ENCODE results near the gene PLA2G4B. TPM values are rescaled to one million over a fixed set of nuclear protein-coding genes. Genes with fewer than 3 reads are reported as not detected.

The PLA2G4B gene
- total RNA-seq, 2 donors from 2014 or later, result 4.4 to 9.1 TPM

- H3K9me3 Mint-ChIP-seq, result no peaks in the 10 kb centered on the region
- no peak overlapping the region for H3K27ac Mint-ChIP-seq
- H3K36me3 Mint-ChIP-seq (ENCODE audit: insufficient read depth in 2 of 2), result peaks cover 0 to 2% of the 10 kb centered on the region in 2 donors
- no peak for ATAC-seq (replicated peaks in 1 of 2)
- H3K4me3 Mint-ChIP-seq, result no peak overlapping the region
- DNase-seq, result no peak
- H3K4me1 Mint-ChIP-seq (ENCODE audit: low read depth), result peaks cover 11% of the 10 kb centered on the region
- no peaks in the 10 kb centered on the region for H3K27me3 Mint-ChIP-seq (ENCODE audit: low read depth)
Observed at GRCh38 chr15:41851755-41852370, 13.2 kb downstream of the PLA2G4B start.

GRCh38 chr15:41852736-41853590, 14.3 kb downstream of the PLA2G4B start:
- DNase-seq, result no peak
- no peak overlapping the region for H3K4me3 Mint-ChIP-seq
- H3K36me3 Mint-ChIP-seq (ENCODE audit: insufficient read depth in 2 of 2), result peaks cover 0 to 2% of the 10 kb centered on the region in 2 donors
- H3K27ac Mint-ChIP-seq, result no peak overlapping the region
- peaks cover 11% of the 10 kb centered on the region for H3K4me1 Mint-ChIP-seq (ENCODE audit: low read depth)
- H3K9me3 Mint-ChIP-seq, result no peaks in the 10 kb centered on the region
- H3K27me3 Mint-ChIP-seq (ENCODE audit: low read depth), result no peaks in the 10 kb centered on the region
- ATAC-seq (replicated peaks in 1 of 2), result no peak

- no peak for ATAC-seq (replicated peaks in 1 of 2)
- Mint-ChIP-seq H3K36me3 (ENCODE audit: insufficient read depth in 2 of 2) (no peaks in the 10 kb centered on the region), H3K4me1 (ENCODE audit: low read depth) (peaks cover 3% of the 10 kb centered on the region), H3K4me3 (no peak overlapping the region), H3K9me3 (no peaks in the 10 kb centered on the region), H3K27me3 (ENCODE audit: low read depth) (no peaks in the 10 kb centered on the region), H3K27ac (no peak overlapping the region)
- no peak for DNase-seq
Observed at GRCh38 chr15:41853831-41854230, 15.2 kb downstream of the PLA2G4B start.

DNA sequence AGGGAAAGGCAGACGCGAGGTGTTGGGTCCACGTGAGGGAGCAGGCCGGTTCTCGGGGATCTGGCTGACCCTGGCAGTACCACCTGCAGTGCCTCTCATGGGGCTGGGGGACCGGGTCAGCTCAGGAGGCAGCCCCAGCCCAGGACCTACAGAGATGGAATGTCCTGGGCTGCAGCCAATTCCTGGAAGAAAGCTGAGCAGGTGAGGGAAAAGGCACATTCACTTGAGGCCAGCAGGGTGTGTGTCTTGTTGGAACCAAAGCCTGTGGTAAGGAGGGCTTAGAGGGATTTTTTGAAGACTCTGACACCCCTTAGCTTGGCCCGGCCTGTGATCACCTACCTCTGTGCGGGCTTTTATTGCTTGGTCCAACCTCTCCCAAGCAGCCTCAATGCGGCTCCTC, 15.8 kb downstream of the PLA2G4B start:
- no peak for DNase-seq
- Mint-ChIP-seq H3K4me1 (ENCODE audit: low read depth) (no peaks in the 10 kb centered on the region), H3K9me3 (no peaks in the 10 kb centered on the region), H3K27me3 (ENCODE audit: low read depth) (no peaks in the 10 kb centered on the region), H3K36me3 (ENCODE audit: insufficient read depth in 2 of 2) (no peaks in the 10 kb centered on the region), H3K27ac (no peak overlapping the region), H3K4me3 (no peak overlapping the region)
- ATAC-seq (replicated peaks in 1 of 2), result no peak

- no peaks in the 10 kb centered on the region for H3K27me3 Mint-ChIP-seq (ENCODE audit: low read depth)
- no peaks in the 10 kb centered on the region for H3K36me3 Mint-ChIP-seq (ENCODE audit: insufficient read depth in 2 of 2)
- no peaks in the 10 kb centered on the region for H3K9me3 Mint-ChIP-seq
- H3K27ac Mint-ChIP-seq, result no peak overlapping the region
- ATAC-seq (replicated peaks in 1 of 2) (no peak), DNase-seq (no peak)
- H3K4me3 Mint-ChIP-seq, result no peak overlapping the region
- no peaks in the 10 kb centered on the region for H3K4me1 Mint-ChIP-seq (ENCODE audit: low read depth)
Observed at GRCh38 chr15:41855261-41855961, 16.8 kb downstream of the PLA2G4B start.

DNA sequence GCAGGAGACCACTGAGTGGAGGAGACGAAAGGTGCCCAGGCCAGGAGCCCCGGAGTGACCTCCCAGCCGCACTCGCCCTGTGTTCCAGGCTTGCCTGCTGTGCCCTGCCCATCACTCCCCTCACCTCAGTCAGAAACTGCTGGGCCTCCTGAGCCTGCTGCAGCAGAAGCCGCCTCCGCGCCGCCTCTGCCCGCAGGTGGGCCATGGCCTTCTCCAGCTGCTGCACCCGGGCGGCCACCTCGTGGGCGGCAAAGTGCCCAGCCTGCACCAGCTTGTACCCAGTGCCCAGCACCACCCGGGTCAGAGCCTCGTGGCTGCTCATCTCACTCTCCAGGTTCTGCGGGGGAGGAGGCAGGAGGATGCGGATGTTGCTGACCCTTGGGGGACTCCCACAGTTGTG, 17.6 kb downstream of the PLA2G4B start:
- H3K9me3 Mint-ChIP-seq, result no peaks in the 10 kb centered on the region
- no peak overlapping the region for H3K27ac Mint-ChIP-seq
- no peaks in the 10 kb centered on the region for H3K27me3 Mint-ChIP-seq (ENCODE audit: low read depth)
- H3K4me3 Mint-ChIP-seq, result no peak overlapping the region
- ATAC-seq (replicated peaks in 1 of 2) (no peak), DNase-seq (no peak)
- no peaks in the 10 kb centered on the region for H3K36me3 Mint-ChIP-seq (ENCODE audit: insufficient read depth in 2 of 2)
- no peaks in the 10 kb centered on the region for H3K4me1 Mint-ChIP-seq (ENCODE audit: low read depth)

DNA sequence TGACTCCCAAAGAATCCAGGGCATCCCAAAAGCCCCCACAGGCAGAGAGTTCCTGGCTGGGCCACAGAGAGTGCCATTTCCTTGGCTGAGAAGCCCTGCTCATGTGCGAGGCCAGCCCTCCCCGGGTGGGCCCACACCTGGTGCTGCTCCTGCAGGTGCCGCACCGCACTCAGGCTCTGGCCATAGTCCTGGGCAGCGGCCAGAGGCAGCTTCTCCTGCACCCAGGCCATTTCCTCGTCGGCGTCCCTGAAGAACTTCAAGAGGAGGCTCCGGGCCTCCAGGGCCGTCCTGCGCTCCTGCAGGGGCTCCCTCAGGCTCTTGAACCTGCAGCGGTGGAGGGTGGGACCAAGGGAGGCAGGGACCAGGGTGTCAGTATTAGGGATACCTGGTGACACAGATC, 18.1 kb downstream of the PLA2G4B start:
- Mint-ChIP-seq H3K27ac (no peak overlapping the region), H3K4me1 (ENCODE audit: low read depth) (no peaks in the 10 kb centered on the region), H3K4me3 (no peak overlapping the region), H3K36me3 (ENCODE audit: insufficient read depth in 2 of 2) (no peaks in the 10 kb centered on the region), H3K9me3 (no peaks in the 10 kb centered on the region), H3K27me3 (ENCODE audit: low read depth) (no peaks in the 10 kb centered on the region)
- ATAC-seq (replicated peaks in 1 of 2) (no peak), DNase-seq (no peak)

- Mint-ChIP-seq H3K4me3 (no peak overlapping the region), H3K27ac (no peak overlapping the region), H3K27me3 (ENCODE audit: low read depth) (no peaks in the 10 kb centered on the region), H3K4me1 (ENCODE audit: low read depth) (no peaks in the 10 kb centered on the region), H3K36me3 (ENCODE audit: insufficient read depth in 2 of 2) (no peaks in the 10 kb centered on the region), H3K9me3 (no peaks in the 10 kb centered on the region)
- DNase-seq (no peak), ATAC-seq (replicated peaks in 1 of 2) (no peak)
Observed at GRCh38 chr15:41857316-41857715, 18.7 kb downstream of the PLA2G4B start.

DNA sequence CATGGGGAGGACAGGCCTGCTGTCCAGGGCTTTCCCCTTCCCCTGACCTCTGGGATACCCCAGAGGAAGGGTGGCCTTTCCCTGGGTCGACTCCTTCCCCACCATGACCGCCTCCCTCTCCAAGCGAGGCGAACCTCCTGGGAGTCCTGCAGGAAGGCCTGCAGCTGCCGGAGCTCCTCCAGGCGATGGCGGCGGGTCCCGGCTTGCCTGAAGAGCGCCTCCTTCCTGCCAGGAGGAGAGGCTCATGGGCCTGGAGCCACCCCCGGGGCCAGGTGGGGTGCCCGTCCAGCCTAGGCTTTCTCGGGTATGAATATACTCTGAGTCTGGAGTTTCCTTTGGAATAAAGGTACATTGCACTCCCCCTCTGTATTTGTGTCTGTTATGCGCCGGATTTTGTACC, 20.1 kb downstream of the PLA2G4B start:
- no peak for ATAC-seq (replicated peaks in 1 of 2)
- no peak overlapping the region for H3K27ac Mint-ChIP-seq
- no peak overlapping the region for H3K4me3 Mint-ChIP-seq
- DNase-seq, result no peak
- no peaks in the 10 kb centered on the region for H3K27me3 Mint-ChIP-seq (ENCODE audit: low read depth)
- H3K36me3 Mint-ChIP-seq (ENCODE audit: insufficient read depth in 2 of 2), result no peaks in the 10 kb centered on the region
- H3K4me1 Mint-ChIP-seq (ENCODE audit: low read depth), result no peaks in the 10 kb centered on the region
- no peaks in the 10 kb centered on the region for H3K9me3 Mint-ChIP-seq

- Mint-ChIP-seq H3K27me3 (ENCODE audit: low read depth) (no peaks in the 10 kb centered on the region), H3K36me3 (ENCODE audit: insufficient read depth in 2 of 2) (no peaks in the 10 kb centered on the region), H3K9me3 (no peaks in the 10 kb centered on the region), H3K27ac (no peak overlapping the region), H3K4me3 (no peak overlapping the region), H3K4me1 (ENCODE audit: low read depth) (no peaks in the 10 kb centered on the region)
- ATAC-seq (replicated peaks in 1 of 2), result no peak
- no peak for DNase-seq
Observed at GRCh38 chr15:41860049-41860828, 21.6 kb downstream of the PLA2G4B start.

DNA sequence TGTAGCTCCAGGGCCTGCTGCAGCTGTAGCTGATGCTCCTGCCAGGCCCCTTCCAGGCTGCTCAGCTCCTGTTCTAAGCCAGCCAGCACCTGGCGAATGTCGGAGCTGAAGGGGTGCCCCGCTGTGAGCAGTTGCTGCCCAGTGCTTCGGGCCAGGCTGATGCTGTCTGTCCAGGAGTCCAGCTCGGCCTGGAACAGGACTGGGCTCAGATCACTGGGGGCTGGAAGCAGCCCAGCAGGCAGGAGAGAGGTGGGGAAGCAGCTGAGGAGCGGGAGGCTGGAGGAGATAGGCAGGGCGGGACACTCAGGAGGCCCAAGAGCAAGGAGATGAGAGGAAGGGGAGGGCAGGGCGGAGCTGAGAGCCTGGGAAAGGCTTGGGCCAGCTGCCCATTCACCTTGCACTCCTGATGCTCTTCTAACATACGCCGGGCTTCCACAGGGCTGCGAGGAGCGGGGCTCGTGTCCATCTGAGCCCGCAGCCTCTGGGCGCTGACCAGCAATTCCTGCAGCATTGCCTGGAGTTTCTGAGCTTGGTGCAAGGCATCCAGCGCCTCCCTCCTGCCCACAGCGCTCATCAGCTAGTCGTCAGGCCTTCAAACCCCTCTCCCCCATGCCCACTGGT, 23.2 kb downstream of the PLA2G4B start:
- Mint-ChIP-seq H3K27me3 (ENCODE audit: low read depth) (no peaks in the 10 kb centered on the region), H3K27ac (no peak overlapping the region), H3K4me3 (no peak overlapping the region), H3K36me3 (ENCODE audit: insufficient read depth in 2 of 2) (no peaks in the 10 kb centered on the region), H3K4me1 (ENCODE audit: low read depth) (no peaks in the 10 kb centered on the region), H3K9me3 (no peaks in the 10 kb centered on the region)
- no peak for DNase-seq
- no peak for ATAC-seq (replicated peaks in 1 of 2)

DNA sequence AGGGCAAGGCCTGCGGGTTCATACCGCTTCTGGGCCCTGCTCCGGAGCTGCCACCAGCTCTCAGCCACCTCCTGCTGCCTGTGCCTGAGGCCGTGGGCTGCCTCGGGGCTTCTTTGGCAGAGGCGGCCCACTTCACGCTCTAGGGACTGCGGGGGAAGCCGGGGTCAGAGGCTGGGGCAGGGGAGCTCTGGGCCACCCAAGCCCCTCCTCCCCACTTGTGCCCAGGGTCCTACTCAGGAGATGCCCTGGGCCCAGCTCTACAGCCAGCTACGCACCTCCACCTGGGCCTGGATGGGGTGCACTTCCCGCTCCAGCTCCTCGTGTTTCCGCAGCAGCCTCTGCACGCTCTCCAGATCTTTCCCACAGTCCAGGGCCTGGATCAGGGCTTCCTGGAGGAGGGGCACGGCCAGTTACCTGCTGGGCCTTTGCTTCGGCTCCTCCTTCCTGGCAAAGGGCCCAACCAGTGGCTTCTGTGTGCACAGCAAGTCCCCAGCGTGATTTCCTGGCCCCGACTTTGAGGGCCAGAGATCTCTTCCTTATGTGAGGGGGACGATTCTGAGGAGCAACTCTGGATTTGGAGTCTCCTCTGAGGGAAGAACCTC, 24.0 kb downstream of the PLA2G4B start:
- DNase-seq (no peak), ATAC-seq (replicated peaks in 1 of 2) (no peak)
- H3K4me1 Mint-ChIP-seq (ENCODE audit: low read depth), result no peaks in the 10 kb centered on the region
- no peaks in the 10 kb centered on the region for H3K9me3 Mint-ChIP-seq
- H3K4me3 Mint-ChIP-seq, result no peak overlapping the region
- H3K27me3 Mint-ChIP-seq (ENCODE audit: low read depth), result no peaks in the 10 kb centered on the region
- no peak overlapping the region for H3K27ac Mint-ChIP-seq
- H3K36me3 Mint-ChIP-seq (ENCODE audit: insufficient read depth in 2 of 2), result no peaks in the 10 kb centered on the region

Data from activated T-cell treated with anti-CD3 and anti-CD28 coated beads, Interleukin-2, amount 50 U/mL, for 72 hours (primary cell).